GM10266 (cell line): ENCODE data around the gene A4GALT.

Experiments used
- DNase-seq: peaks from one replicate; pipeline ENCODE4 v3.0.0; 2012; ENCODE audit errors: extremely low spot score
- CTCF ChIP-seq: IDR thresholded peaks from 2 replicates; pipeline ENCODE4 v1.5.1; 2012; ENCODE audit warnings: mild to moderate bottlenecking, low read depth; ENCODE audit not compliant: control insufficient read depth, insufficient read depth; ENCODE audit errors: missing control alignments

The A4GALT gene

GRCh38 chr22:42648368-42649245 lies 72.1 kb downstream of the A4GALT start:
- peak; percentile 64 for DNase-seq
- TF ChIP-seq CTCF = no peak

- no peak for TF ChIP-seq CTCF
- DNase-seq = no peak
Measured at GRCh38 chr22:42648017-42648367, 72.7 kb downstream of the A4GALT start.

GRCh38 chr22:42646569-42647525 lies 73.8 kb downstream of the A4GALT start:
- no peak for DNase-seq
- TF ChIP-seq CTCF = no peak

- DNase-seq = no peak
- no peak for TF ChIP-seq CTCF
Measured at GRCh38 chr22:42645938-42646568, 74.6 kb downstream of the A4GALT start.

- TF ChIP-seq CTCF = no peak
- no peak for DNase-seq
Measured at GRCh38 chr22:42645341-42645937, 75.2 kb downstream of the A4GALT start.

GRCh38 chr22:42644422-42645340 lies 76.0 kb downstream of the A4GALT start:
- TF ChIP-seq CTCF = no peak
- no peak for DNase-seq
